ENCODE measurements around the gene ANKH. TPM values are rescaled to one million over a fixed set of nuclear protein-coding genes. Genes with fewer than 3 reads are reported as not detected.

ANKH gene
- total RNA-seq, 1 experiment from 2014 or later: 53.2 TPM

DNA sequence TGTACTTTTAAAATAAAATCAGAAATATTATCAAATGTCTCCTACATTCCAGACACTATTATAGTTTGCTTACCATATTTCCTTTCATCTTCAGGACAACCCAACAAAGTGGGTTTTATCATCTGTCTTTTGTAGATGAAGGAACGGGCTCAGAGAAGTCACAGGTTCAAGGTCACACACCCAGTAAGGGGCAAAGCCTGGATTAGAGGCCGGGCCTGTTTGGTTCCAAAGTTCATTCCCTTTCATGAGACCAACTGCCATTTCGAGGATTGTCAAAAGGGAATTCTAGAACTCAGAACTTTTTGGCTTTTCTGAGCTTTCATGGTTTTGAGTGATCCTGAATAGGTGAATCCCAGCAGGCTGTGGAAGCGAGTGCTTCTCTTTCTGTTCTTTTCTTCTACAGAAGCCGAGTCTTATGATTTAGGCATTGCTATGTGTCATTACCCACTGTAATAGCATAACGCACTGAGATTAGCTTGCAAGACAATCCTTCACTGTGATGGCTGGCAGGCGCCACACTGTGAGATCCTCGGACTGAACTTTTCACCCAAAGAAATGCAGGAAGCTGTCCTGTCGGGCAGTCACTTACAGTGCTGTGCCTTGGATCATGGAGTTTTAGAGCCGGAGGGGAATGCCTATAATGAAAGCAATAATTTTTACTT lies 43.8 kb upstream of the ANKH start:
- H3K36me3 Mint-ChIP-seq (ENCODE audit: insufficient read depth, unreplicated experiment): no peaks in the 10 kb centered on the region
- no peak for TF ChIP-seq CTCF (IDR thresholded peaks at IDR 0.05; ENCODE audit: unreplicated experiment)
- DNase-seq: no peak
- no peaks in the 10 kb centered on the region for H3K27me3 Mint-ChIP-seq (ENCODE audit: unreplicated experiment)
- intact Hi-C loops (cut with micrococcal nuclease; ENCODE audit: unreplicated experiment): no loop called here
- no TSS peak for BruUV-seq (replicated peaks)
- CTCF ChIA-PET: no interaction called here
- H3K4me3 Mint-ChIP-seq (ENCODE audit: low read depth, unreplicated experiment): no peak overlapping the region
- no peak overlapping the region for H3K27ac Mint-ChIP-seq (ENCODE audit: unreplicated experiment)
- no peaks in the 10 kb centered on the region for H3K4me1 Mint-ChIP-seq (ENCODE audit: low read depth, unreplicated experiment)
- H3K9me3 Mint-ChIP-seq (ENCODE audit: low read depth, unreplicated experiment): no peaks in the 10 kb centered on the region

GRCh38 chr5:14914623-14915260 lies 43.2 kb upstream of the ANKH start:
- no TSS peak for BruUV-seq (replicated peaks)
- no peak overlapping the region for H3K27ac Mint-ChIP-seq (ENCODE audit: unreplicated experiment)
- CTCF ChIA-PET: no interaction called here
- no peaks in the 10 kb centered on the region for H3K27me3 Mint-ChIP-seq (ENCODE audit: unreplicated experiment)
- H3K36me3 Mint-ChIP-seq (ENCODE audit: insufficient read depth, unreplicated experiment): no peaks in the 10 kb centered on the region
- no peak for DNase-seq
- H3K4me3 Mint-ChIP-seq (ENCODE audit: low read depth, unreplicated experiment): no peak overlapping the region
- TF ChIP-seq CTCF (IDR thresholded peaks at IDR 0.05; ENCODE audit: unreplicated experiment): no peak
- no peaks in the 10 kb centered on the region for H3K9me3 Mint-ChIP-seq (ENCODE audit: low read depth, unreplicated experiment)
- H3K4me1 Mint-ChIP-seq (ENCODE audit: low read depth, unreplicated experiment): no peaks in the 10 kb centered on the region
- intact Hi-C loops (cut with micrococcal nuclease; ENCODE audit: unreplicated experiment): no loop called here

GRCh38 chr5:14914193-14914592 lies 42.6 kb upstream of the ANKH start:
- Mint-ChIP-seq H3K9me3 (ENCODE audit: low read depth, unreplicated experiment) (no peaks in the 10 kb centered on the region), H3K27ac (ENCODE audit: unreplicated experiment) (no peak overlapping the region), H3K4me1 (ENCODE audit: low read depth, unreplicated experiment) (no peaks in the 10 kb centered on the region), H3K4me3 (ENCODE audit: low read depth, unreplicated experiment) (no peak overlapping the region), H3K36me3 (ENCODE audit: insufficient read depth, unreplicated experiment) (no peaks in the 10 kb centered on the region), H3K27me3 (ENCODE audit: unreplicated experiment) (no peaks in the 10 kb centered on the region)
- CTCF ChIA-PET: no interaction called here
- intact Hi-C loops (cut with micrococcal nuclease; ENCODE audit: unreplicated experiment): no loop called here
- no peak for DNase-seq
- TF ChIP-seq CTCF (IDR thresholded peaks at IDR 0.05; ENCODE audit: unreplicated experiment): no peak
- no TSS peak for BruUV-seq (replicated peaks)

DNA sequence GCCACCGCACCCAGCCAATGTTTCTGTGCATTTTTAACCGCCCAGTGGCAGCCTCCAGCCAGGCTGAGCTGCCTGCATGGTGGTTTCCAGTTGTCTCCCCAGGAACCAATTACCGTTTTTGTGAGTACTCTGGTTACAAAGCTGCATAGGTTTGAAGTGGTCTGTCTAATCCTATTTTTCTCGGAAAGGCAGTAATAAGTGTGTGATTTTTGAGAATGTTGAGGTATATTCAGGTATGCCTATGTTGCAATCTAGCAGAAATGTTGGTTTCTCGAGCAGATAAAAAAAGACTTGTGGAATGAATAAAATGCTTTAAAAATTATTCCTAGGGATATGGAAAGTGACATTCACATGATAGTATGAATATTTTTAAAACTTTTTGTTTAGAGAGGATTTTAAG lies 41.5 kb upstream of the ANKH start:
- Mint-ChIP-seq H3K4me3 (ENCODE audit: low read depth, unreplicated experiment) (no peak overlapping the region), H3K36me3 (ENCODE audit: insufficient read depth, unreplicated experiment) (no peaks in the 10 kb centered on the region), H3K4me1 (ENCODE audit: low read depth, unreplicated experiment) (no peaks in the 10 kb centered on the region), H3K27ac (ENCODE audit: unreplicated experiment) (no peak overlapping the region), H3K9me3 (ENCODE audit: low read depth, unreplicated experiment) (no peaks in the 10 kb centered on the region), H3K27me3 (ENCODE audit: unreplicated experiment) (no peaks in the 10 kb centered on the region)
- CTCF ChIA-PET: no interaction called here
- intact Hi-C loops (cut with micrococcal nuclease; ENCODE audit: unreplicated experiment): no loop called here
- DNase-seq: no peak
- no peak for TF ChIP-seq CTCF (IDR thresholded peaks at IDR 0.05; ENCODE audit: unreplicated experiment)
- BruUV-seq (replicated peaks): no TSS peak
